PC-9 (cell line): Measurements from ENCODE around the gene SLC5A1.

ENCODE experiments used
- CTCF ChIP-seq: fragments of 200-600 bp; sonication (generic); conservative IDR thresholded peaks from 2 replicates; pipeline ENCODE4 v1.6.1; 2017; ENCODE audit warnings: mixed run types, antibody characterized with exemption, mild to moderate bottlenecking, moderate library complexity
- EZH2 ChIP-seq: fragments of 200-600 bp; sonication (generic); IDR thresholded peaks from 2 replicates; pipeline ENCODE4 v1.8.0; 2017; ENCODE audit warnings: antibody characterized with exemption, low read depth

GRCh38 chr22:32080904-32081303 lies 37.8 kb downstream of the SLC5A1 start:
- peak; percentile 94 for TF ChIP-seq CTCF
- TF ChIP-seq EZH2, result no peak
